ENCODE results near the gene GPRC5C.

GPRC5C gene, protein sequence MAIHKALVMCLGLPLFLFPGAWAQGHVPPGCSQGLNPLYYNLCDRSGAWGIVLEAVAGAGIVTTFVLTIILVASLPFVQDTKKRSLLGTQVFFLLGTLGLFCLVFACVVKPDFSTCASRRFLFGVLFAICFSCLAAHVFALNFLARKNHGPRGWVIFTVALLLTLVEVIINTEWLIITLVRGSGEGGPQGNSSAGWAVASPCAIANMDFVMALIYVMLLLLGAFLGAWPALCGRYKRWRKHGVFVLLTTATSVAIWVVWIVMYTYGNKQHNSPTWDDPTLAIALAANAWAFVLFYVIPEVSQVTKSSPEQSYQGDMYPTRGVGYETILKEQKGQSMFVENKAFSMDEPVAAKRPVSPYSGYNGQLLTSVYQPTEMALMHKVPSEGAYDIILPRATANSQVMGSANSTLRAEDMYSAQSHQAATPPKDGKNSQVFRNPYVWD

DNA sequence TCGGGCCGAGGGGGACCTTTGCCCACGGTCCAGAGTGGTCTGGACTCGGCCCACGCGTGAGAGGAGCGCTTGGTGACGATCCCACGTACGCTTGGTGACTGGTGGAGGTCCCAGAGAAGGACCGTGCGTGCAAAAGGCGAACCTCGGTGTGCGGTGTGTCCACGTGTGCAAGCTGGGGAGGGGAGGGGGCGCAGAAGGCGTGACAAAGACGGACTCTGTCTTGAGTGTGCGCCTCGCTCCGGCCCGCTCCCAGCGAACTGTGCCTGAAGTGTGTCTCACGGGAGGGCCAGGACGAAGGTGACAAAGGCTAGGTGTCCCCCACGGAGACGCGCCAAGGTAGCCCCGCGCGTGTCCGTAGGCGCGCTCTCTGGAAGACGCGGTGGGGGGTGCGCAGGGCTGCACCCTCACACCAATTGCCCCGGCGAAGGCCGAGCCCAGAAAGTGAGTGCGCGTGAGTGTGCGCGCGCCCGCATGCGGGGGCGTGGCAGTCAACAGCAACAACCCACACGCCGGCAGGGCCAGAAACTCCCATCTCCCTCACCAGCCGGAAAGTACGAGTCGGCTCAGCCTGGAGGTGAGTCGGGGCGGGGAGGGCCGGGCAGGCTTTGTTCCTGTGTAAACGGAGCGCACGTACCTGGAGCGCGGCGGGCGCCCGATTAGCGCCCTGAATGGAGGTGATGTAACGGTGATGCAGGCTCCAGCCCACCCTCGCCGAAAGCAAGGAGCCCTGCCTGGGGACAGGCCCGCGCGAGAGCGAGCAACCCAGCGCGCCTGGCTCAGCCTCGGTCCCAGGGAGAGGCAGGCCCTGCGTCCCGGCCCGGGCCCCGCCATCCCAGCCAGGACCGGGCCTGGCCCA, at the start of gene GPRC5C:
Gene GPRC5C (plus strand): TSS at position 521 of the 856 bp plus-strand sequence. CDS start 7,689 bp downstream, outside the sequence.
- peak within 1 kb of the TSS; percentile 78 for H3K4me3 ChIP-seq (ENCODE audit: low read depth, low read length)

DNA sequence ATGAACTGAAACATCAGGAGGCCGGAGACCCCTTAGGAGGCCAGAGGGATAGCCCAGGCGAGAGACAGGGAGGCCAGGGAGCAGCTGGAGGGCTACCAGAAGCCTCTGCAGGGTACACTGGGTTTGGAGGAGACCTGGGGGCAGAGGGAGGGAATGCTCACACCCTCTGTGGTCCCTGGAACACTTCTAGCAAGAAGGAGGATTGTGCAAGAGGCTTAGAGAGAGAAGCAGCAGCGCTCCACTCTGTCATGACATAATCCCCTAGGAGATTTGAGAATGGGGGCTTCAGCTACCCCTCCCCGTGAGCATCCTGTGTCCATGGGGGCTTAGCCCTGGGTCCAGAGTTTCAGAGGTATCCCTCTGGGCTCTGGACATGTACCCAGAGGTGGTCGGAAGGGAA, 48.7 kb upstream of the GPRC5C start:
- no peak overlapping the region for H3K4me3 ChIP-seq (ENCODE audit: low read depth, low read length)

DNA sequence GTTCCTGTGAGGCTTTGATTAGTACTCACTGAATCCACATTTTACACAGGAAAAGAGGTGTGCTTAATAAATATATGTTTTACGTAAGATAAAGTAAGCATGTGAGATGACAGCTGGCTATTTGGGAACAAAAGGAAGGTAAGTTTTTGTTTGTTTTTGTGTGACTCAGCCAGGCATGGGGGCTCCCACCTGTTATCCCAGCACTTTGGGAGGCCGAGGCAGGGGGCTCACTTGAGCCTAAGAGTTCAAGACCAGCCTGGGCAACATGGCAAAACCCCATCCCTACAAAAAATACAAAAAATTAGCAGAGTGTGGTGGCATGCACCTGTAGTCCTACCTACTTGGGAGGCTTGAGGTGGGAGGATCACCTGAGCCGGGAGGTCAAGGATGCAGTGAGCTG, 46.7 kb upstream of the GPRC5C start:
- H3K4me3 ChIP-seq (ENCODE audit: low read depth, low read length) = no peak overlapping the region

DNA sequence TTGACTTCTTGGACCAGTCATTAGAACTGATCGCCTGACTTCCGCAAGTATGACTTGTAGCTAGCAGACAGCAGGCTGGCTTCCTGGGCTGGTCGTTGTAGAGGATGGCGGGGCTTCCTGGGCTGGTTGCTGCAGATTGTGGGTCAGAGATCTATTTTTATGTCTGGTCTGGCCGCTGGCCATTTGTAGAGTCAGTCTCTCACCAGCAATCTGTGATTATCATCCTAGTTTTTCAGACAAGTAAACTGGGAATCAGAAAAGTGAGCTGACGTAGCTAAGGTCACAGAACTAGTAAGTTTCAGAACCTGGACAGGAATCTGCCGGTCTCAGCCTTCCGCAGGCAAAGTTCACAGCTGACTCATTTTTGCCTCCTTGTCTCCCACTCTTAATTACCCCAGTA, 45.5 kb upstream of the GPRC5C start:
- H3K4me3 ChIP-seq (ENCODE audit: low read depth, low read length) = no peak overlapping the region

DNA sequence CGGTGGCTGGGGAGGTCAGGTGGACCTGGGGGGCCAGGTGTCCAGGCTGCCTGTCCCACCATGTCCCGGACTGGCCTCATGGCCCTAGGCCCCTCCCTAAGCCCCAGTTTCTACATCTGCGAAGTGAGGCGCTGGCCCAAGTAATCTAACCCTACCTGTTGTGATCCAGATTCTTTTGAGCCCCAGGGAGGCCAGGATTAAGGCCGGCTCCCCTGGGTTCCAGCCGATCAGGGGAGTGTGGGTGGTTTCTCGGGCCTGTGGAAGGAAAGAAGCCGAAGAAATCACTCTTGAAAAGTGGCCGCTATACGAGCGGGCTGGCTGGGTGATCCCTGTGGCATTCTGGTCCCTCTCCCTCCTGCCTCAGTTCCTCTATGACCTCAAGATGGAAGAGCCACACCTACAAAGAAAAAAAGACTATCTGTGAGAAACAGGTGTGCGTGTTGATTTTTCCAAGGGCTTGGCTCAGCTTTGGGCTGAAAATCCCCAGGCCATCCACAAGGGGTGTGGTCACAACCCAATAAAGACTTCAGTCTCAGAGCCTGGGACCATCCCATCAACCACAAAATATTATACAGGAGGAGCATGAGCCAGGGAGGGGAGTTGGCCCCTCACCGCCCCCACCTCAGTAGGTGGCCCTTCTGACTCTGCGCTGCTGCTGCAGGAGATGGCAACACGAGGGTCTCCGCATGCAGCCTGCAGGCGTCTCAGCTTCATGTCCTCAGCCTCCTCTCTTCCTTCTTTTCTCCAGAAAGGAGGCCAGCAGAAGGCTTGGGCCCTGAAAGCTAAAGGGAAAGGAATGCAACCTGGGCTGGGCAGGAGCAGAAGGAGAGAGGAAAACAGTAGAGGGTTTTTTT, 44.3 kb upstream of the GPRC5C start:
- no peak overlapping the region for H3K4me3 ChIP-seq (ENCODE audit: low read depth, low read length)

DNA sequence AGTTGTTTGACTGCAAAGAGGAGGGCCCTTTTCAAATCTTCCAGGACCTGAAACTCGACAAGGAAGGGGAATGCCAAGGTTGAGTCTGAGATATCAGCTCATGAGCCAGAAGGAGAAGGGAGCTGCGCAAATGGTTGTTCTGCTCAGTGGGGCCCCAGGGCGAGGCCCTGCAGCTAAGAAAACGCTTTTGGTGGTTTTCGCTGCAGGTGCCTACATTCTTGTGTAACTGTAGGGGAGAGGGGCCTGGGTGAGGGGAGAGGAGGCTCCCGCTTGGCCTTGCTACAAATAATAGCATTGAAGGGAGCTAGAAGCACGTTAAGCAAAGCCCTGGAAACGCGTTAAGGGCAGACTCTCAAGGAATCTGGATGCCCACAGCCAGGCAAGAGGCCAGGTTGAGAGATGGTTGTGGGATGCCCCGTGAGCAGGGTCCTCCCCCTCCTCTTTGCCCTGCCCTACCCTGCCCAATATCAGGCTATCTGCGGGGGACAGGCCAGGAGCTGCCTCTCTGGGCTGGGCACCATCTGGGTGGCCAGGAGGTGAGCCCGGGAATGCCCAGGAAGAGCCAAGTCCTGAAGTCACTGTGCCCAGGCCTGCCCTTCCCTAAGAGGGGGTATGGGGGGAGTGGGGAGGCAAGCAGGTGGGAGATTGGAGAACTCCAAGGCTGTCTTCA, 42.7 kb upstream of the GPRC5C start:
- no peak overlapping the region for H3K4me3 ChIP-seq (ENCODE audit: low read depth, low read length)

DNA sequence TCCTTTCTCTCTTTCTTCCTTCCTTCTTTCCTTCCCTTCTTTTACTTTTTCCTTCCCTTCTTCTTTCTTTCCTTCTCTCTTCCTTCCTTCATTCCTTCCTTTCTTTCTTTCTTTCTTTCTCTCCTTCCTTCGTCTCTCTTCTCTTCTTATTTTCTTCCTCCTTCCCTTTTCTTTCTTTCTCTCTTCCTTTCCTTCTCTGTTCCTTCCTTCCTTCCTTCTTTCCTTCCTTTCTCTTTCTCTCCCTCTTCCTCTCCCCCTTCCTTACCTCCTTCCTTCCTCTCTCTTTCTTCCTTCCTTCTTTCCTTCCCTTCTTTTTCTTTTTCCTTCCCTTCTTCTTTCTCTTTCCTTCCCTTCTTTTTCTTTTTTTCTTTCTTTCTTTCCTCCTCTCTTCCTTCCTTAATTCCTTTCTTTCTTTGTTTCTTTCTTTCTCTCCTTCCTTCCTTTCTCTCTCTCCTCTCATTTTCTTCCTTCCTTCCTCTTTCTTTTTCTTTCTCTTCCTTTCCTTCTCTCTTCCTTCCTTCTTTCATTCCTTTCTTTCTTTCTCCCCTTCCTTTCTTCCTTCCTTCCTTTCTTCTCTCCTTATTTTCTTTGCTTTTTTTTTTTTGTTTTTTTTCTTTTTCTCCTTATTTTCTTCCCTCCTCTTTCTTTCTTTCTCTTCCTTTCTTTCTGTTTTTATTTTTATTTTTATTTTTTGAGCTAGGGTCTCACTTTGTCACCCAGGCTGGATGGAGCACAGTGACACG, 41.8 kb upstream of the GPRC5C start:
- H3K4me3 ChIP-seq (ENCODE audit: low read depth, low read length) = no peak overlapping the region

DNA sequence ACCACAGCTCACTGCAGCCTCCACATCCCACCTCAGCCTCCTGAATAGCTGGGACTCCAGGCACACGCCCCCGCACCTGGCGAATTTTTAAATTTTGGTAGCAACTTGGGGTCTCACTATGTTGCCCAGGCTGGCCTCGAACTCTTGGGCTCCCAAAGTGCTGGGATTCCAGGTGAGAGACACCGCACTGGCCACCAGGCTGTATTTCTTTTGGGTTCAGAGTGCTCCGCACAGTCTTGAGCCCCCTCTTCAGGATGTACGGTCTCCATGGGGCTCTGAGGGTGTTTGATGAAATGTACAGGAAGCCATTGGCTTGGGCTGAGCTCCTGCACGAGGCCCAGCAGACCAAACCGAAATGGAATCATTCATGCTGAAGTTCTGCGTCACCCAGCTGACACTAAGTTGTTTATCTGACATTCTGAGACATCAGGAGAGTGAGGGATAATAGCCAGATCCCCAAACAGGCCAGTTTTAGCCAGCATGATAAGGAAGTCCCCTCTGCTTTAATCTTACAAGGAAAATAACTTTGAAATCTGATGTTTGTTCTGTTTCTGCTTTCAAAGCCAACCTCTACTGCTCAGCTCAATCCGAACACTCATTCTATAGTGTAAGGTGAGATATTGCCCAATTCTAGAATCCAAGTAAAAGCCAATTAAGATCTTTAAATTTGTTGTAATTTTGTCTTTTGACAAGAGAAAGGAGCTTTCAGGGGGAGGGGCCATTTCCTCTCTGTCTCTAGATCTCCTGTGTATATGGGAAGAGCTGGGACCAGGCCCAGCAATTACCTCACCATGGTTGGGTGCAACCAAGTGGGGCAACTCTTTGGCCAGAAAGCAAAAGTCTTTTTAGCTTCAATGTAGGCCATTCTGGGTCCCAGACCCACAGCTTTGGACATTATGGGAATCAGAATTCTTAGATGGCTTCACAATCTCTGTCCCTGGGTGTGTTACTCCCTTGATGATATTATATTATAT, 40.9 kb upstream of the GPRC5C start:
- H3K4me3 ChIP-seq (ENCODE audit: low read depth, low read length) = no peak overlapping the region

DNA sequence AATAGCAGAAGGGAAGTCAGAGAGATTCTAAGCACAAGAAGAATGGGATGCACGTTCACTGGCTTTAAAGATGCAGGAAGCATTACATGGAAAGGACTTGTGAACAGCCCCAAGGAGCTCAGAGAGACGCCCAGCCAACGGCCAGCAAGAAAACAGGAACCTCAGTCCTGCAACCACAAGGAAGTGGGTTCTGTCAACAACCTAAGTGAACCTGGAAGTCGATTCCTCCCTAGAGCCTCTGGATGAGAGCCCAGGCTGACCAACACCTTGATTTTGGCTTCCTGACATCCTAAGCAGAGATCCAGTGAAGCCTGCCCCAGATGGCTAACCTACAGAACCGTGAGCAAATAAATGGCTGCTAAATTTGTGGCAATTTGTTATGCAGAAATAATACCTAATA, 40.1 kb upstream of the GPRC5C start:
- H3K4me3 ChIP-seq (ENCODE audit: low read depth, low read length) = no peak overlapping the region

DNA sequence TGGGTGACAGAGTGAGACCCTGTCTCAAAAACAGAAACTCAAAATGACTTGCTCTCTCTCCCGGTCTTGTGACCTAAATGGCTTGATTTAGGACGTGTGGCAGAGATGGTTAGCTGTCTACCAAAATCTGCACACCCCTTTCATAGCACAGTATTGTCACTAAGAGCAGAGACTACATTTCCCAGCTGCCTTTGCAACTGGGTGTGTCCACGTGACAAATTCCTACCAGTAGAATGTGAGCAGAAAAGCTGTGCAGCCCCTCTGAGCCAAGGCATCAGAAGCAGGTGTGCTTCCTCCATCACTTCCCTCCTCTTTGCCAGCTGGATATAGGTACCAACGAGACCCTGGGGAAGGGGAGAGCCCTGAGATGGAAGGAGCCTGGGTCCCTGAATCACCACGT, 39.0 kb upstream of the GPRC5C start:
- no peak overlapping the region for H3K4me3 ChIP-seq (ENCODE audit: low read depth, low read length)

DNA sequence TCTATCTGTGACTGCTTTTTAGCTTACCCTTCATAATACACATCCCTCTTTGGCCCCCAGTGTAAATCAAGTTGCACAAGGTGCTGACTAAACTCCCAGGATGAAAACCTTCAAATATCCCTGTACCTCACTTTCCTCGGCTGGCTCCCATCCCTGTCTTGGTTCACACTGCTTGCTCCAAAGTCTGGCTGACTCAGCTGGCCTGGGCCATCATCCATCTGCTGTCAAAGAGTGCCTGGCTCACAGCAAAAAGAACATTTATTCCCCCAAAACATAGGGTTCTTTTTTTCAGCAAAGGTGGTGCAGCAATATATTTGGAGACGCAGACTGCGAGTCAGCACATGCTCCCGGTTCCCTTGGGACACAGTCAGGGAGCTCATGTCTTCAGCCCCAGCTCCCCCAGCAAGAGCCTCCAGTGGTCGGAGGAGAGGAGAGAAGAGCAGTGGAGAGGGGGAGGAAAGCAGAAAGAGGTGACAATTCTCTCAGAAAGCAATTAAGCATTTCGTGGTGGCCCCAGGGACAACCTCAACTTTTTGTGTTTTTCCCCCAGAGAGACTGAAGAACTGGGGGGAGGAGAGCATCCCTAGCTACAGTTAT, 38.4 kb upstream of the GPRC5C start:
- H3K4me3 ChIP-seq (ENCODE audit: low read depth, low read length) = no peak overlapping the region

DNA sequence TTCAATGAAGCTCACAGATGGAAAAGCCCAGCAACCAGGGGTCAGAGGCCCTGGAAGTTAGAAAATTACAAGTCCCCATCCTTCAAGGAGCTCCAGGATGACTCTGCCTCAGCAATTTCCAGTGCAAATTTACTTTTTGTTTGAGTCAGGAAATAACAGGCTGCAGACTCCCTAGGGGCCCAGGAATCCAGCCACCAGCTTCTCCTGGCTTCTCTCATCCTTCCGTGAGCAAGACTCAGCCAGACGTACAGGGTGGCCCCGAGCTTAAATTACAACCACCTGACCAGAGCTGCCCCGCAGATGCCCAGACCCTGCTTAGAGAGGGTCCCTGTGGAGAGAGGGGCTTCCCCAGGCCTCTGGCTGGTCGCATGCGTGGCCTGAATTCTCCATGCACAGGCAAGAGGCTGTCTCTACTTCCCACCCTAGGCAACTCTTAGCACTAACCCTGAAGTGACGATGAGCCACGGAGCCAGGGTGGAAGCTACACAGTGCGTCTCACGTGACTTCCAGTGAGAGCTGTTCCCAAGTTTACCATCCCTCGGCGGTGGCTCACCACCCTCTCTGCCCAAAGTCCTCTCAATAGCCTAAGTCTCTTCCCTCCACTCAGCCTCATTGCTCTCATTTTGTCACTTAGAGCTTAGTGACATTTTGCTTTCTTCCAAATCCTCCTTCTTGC, 37.5 kb upstream of the GPRC5C start:
- no peak overlapping the region for H3K4me3 ChIP-seq (ENCODE audit: low read depth, low read length)

DNA sequence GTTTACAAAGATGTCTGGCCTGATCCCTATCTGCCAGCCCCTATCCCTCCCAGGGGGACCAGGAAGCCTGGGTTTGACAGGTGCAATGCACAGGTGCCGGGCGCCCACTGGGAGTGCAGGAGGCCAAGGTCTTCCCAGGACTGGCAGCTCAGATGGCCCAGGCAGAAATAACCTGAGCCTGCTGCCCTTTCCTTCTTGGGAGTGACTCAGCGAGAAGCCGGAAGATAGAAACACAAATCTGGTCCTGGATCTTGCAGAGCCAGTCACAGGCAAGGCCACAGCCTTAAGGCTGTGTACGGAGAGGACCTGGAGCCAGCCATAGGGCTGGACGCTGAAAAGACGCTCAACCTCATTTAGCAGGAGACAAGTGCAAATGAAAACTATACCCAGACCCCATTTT, 36.9 kb upstream of the GPRC5C start:
- no peak overlapping the region for H3K4me3 ChIP-seq (ENCODE audit: low read depth, low read length)

DNA sequence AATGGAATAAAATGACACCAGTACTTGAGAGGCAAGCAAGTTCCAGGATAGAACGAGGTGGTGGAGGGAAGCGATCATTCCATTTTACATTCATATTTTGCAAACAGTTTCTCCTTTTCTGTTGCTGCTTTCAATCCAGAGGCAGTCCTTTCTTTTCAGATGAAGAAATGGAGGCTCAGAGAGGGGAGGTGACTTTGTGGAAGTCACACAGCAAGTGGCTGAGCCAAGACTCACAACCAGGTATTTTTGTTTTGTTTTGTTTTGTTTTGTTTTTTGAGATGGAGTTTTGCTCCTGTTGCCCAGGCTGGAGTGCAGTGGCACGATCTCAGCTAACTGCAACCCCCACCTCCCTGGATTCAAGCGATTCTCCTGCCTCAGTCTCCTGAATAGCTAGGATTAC, 35.3 kb upstream of the GPRC5C start:
- H3K4me3 ChIP-seq (ENCODE audit: low read depth, low read length) = no peak overlapping the region

DNA sequence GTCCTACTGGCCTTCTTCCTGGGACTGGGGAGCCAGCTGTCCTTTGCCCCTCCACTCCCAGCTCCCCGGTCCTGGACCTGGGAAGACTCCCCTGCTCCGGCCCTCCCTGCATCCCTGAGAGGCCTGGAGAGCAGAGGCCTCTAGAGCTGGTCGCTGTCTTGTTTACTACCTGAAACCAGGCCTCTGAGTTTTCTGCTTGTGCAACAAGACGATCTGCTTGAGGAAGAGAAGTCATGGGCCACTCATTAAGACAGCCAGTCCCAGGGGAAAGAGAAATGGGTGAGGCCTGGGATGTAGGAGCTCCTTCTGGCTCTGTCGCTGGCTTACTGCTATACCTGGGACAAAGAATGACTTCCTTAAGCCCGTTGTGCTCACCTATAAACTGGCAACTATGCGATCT, 29.8 kb upstream of the GPRC5C start:
- H3K4me3 ChIP-seq (ENCODE audit: low read depth, low read length) = no peak overlapping the region

DNA sequence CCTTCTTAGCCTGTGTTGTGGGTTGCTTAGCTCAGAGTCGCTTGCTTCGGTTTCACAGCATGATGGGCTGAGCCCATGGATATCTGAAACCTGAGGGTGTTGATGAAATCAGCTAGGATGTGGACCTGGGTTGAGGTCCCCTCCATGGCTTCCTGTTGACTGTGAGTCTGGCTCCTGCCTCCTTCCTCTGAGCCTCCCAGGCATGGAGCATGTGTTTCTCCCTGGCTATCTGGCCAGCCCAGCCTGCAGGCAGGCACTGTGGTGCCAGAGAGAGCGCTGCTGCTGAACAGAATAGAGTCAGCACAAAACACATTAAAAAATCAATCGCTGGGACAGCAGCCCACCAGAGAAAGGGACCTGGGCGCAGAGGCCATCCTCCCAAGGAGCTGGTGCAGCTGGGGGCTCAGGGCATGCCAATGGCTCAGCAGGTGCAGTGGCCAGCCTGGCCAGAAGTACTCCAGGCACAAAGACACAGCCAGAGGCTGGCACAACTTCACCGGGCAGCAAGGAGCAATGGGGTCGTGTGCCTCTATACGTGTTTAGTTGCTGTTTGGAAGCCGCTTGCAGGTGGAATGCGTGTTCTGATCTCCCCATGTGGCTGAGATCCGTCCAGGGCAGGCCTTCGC, 28.3 kb upstream of the GPRC5C start:
- H3K4me3 ChIP-seq (ENCODE audit: low read depth, low read length) = no peak overlapping the region

DNA sequence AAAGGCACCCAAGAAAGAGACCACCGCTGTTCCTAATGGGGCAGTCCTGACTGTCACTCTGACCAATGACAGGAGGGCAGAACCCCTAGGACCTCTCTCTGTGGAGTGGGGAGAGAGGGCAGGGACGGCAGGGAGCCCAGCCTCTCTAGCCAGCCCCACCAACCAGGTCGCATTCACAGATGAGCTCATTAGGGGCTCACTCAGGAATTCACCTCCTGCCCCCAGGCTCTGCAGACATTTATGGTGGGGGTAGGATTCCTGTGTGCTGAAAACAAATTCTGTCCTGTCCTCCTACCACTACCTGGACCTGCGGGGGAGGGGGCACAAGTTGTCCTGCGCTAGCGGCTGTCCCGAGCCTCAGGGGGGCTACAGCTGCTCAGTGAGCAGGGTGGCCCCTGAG, 27.7 kb upstream of the GPRC5C start:
- H3K4me3 ChIP-seq (ENCODE audit: low read depth, low read length) = no peak overlapping the region
